Adipose tissue (tissue), 3 donors: ENCODE results near the gene OGT. TPM values are rescaled to one million over a fixed set of nuclear protein-coding genes. Genes with fewer than 3 reads are reported as not detected.

Experiments
- H3K27ac ChIP-seq: one replicate; pipeline ENCODE4 v1.5.1; 2013; ENCODE audit warnings: low read depth, low read length
- WGBS, 3 donors: extraction: QIAGEN DNeasy Blood & Tissue Kit; methylation state at CpG; one replicate each; pipeline ENCODE4 v1.1.7; 2013; 5-methylcytosine and 5-hydroxymethylcytosine counted together
- polyA plus RNA-seq, 3 donors: library from polyadenylated mRNA; stranded (reverse); fragments of 200-250 nt; gene quantifications; one replicate each; pipeline ENCODE4 v1.2.3, GENCODE V29; 2013
- donor health status: healthy with polysubstance abuse.
- donor health status: Bipolar disorder and iron deficiency.
- donor health status: healthy.

OGT gene
- polyA plus RNA-seq, 3 donors: 23.6 to 44.7 (median 39.4) TPM

- no peak overlapping the region for H3K27ac ChIP-seq
- 85 to 88% (median 86%) methylated on average over 10 of the region's 10 CpGs for WGBS, 3 donors
Measured at GRCh38 chrX:71615954-71616353, 83.0 kb downstream of the OGT start.

- no peak overlapping the region for H3K27ac ChIP-seq
- WGBS, 3 donors: 81 to 84% (median 82%) methylated on average over 15 to 43 of the region's 43 CpGs
Measured at GRCh38 chrX:71616672-71617529, 84.0 kb downstream of the OGT start.

- no peak overlapping the region for H3K27ac ChIP-seq
- 64 to 77% (median 65%) methylated on average over 4 to 8 of the region's 8 CpGs for WGBS, 3 donors
Measured at GRCh38 chrX:71617742-71618141, 84.8 kb downstream of the OGT start.

GRCh38 chrX:71618303-71618721 lies 85.4 kb downstream of the OGT start, which contains the start of gene CXCR3:
TSS of gene CXCR3 (minus strand) at chrX:71618511. CDS start at chrX:71618449, 62 bp downstream.
- H3K27ac ChIP-seq: no peak within 1 kb of the TSS

GRCh38 chrX:71618787-71619186 lies 85.9 kb downstream of the OGT start:
- WGBS, 3 donors: 88 to 98% (median 92%) methylated on average over 3 of the region's 3 CpGs
- H3K27ac ChIP-seq: no peak overlapping the region

More at GRCh38 chrX:71618303-71618721, 85.4 kb downstream of the OGT start, which contains the start of gene CXCR3:
- 32 to 68% (median 43%) methylated on average over 4 of the region's 4 CpGs for WGBS, 3 donors

- no peak overlapping the region for H3K27ac ChIP-seq
- WGBS, 3 donors: 77 to 88% (median 86%) methylated on average over 6 to 8 of the region's 8 CpGs
Measured at GRCh38 chrX:71619193-71619592, 86.3 kb downstream of the OGT start.

GRCh38 chrX:71619986-71620385 lies 87.1 kb downstream of the OGT start:
- 71 to 75% methylated on average over 1 of the region's 1 CpG; no CpG with 5 or more reads in 1 of the 3 donors for WGBS, 3 donors
- H3K27ac ChIP-seq: no peak overlapping the region

- WGBS, 3 donors: 42 to 57% (median 52%) methylated on average over 6 of the region's 6 CpGs
Measured at GRCh38 chrX:71621603-71622002, 88.7 kb downstream of the OGT start.

GRCh38 chrX:71622032-71622575 lies 89.2 kb downstream of the OGT start:
- H3K27ac ChIP-seq: no peak overlapping the region
- WGBS, 3 donors: 73 to 90% (median 87%) methylated on average over 9 of the region's 9 CpGs

More at GRCh38 chrX:71621603-71622002, 88.7 kb downstream of the OGT start:
- H3K27ac ChIP-seq: no peak overlapping the region

- WGBS, 3 donors: 13 to 40% (median 25%) methylated on average over 12 to 13 of the region's 13 CpGs
Measured at GRCh38 chrX:71622576-71623450, 89.9 kb downstream of the OGT start.

GRCh38 chrX:71623714-71624113 lies 90.8 kb downstream of the OGT start:
- H3K27ac ChIP-seq: no peak overlapping the region
- WGBS, 3 donors: 84 to 89% (median 86%) methylated on average over 3 of the region's 3 CpGs

More at GRCh38 chrX:71622576-71623450, 89.9 kb downstream of the OGT start:
- H3K27ac ChIP-seq: no peak overlapping the region

- no peak overlapping the region for H3K27ac ChIP-seq
- 78 to 93% (median 85%) methylated on average over 5 of the region's 5 CpGs for WGBS, 3 donors
Measured at GRCh38 chrX:71625471-71625870, 92.6 kb downstream of the OGT start.

Other genes starting within 250 kb of the OGT start
- gene NONO, start 249.5 kb upstream of the OGT start, polyA plus RNA-seq: 100 to 1,000 TPM; 121 to 143 (median 133) TPM
- gene ITGB1BP2, start 231.4 kb upstream of the OGT start, polyA plus RNA-seq: 1 to 10 TPM in 1 of 3 donors, under 1 TPM in 2; 0.32 to 1.5 (median 0.58) TPM
- gene TAF1, start 166.7 kb upstream of the OGT start, polyA plus RNA-seq: 10 to 100 TPM; 10.4 to 20.8 (median 15.9) TPM
- gene GCNA, start 45.3 kb downstream of the OGT start, polyA plus RNA-seq: 1 to 10 TPM in 2 of 3 donors, under 1 TPM in 1; 0.67 to 1.8 (median 1.7) TPM
- gene CXCR3, start 85.4 kb downstream of the OGT start, polyA plus RNA-seq: under 1 TPM; 0.12 to 0.36 (median 0.22) TPM
- 1 to 10 TPM in 1 of 3 donors, under 1 TPM in 1, not detected in 1; 0.40 to 1.2 TPM for gene CXorf49, start 185.2 kb downstream of the OGT start, polyA plus RNA-seq
- 1 to 10 TPM in 1 of 3 donors, under 1 TPM in 1, not detected in 1; 0.40 to 1.2 TPM for gene CXorf49B, start 230.2 kb downstream of the OGT start, polyA plus RNA-seq